ENCODE measurements around the gene TMEM41A.
A peak's percentile ranks its signal among the peaks of the same experiment; 100 is the strongest.
"Not testable (repeated sequence)": the region's sequence is repeated elsewhere in the genome, so short reads cannot be mapped to it uniquely, and the experiment has no call there.

The TMEM41A gene

DNA sequence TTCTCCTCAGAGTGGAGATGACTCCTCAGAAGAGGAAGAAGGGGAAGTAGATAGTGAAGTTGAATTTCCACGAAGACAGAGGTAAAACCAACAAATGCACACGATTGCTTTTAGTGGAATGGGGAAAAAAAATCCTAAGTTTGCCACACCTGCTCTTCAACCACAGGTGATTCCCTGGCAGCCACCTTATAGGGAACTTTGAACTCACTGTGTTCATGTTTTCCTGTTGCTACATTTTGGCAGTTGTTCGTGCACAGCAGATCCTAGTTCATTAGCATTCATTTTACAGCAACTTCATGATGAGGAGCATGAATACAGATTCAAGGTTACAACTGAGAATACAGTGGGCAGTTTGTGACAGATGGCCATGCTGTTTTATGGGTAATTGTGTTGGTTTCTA, 21.5 kb downstream of the TMEM41A start:
- DNase-seq (ENCODE audit: low read depth in 2 of 2), result no peak
- TF ChIP-seq, protein P1, sequence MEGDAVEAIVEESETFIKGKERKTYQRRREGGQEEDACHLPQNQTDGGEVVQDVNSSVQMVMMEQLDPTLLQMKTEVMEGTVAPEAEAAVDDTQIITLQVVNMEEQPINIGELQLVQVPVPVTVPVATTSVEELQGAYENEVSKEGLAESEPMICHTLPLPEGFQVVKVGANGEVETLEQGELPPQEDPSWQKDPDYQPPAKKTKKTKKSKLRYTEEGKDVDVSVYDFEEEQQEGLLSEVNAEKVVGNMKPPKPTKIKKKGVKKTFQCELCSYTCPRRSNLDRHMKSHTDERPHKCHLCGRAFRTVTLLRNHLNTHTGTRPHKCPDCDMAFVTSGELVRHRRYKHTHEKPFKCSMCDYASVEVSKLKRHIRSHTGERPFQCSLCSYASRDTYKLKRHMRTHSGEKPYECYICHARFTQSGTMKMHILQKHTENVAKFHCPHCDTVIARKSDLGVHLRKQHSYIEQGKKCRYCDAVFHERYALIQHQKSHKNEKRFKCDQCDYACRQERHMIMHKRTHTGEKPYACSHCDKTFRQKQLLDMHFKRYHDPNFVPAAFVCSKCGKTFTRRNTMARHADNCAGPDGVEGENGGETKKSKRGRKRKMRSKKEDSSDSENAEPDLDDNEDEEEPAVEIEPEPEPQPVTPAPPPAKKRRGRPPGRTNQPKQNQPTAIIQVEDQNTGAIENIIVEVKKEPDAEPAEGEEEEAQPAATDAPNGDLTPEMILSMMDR (IDR thresholded peaks at IDR 0.05; ENCODE audit: low read depth, low read length), result no peak
- H3K4me3 ChIP-seq (replicated peaks in 1 of 2; ENCODE audit: low read depth in 2 of 2, low read length in 2 of 2), result no peak overlapping the region

DNA sequence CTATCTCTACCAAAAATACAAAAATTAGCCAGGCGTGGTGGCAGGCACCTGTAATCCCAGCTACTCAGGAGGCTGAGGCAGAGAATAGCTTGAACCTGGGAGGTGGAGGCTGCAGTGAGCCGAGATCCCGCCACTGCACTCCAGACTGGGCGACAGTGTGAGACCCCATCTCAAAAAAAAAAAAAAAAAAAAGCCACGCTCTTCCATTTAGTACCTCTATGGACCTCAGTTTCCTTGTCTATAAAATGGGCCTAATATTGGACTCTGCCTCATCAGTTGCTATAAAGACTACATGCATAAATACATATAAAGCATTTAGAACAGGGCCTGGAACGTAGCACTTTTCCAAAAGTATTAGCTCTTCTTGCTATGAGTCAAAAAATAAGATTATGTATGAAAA, 23.9 kb downstream of the TMEM41A start:
- not testable (repeated sequence) for H3K4me3 ChIP-seq (replicated peaks in 1 of 2; ENCODE audit: low read depth in 2 of 2, low read length in 2 of 2); DNase-seq (ENCODE audit: low read depth in 2 of 2)

DNA sequence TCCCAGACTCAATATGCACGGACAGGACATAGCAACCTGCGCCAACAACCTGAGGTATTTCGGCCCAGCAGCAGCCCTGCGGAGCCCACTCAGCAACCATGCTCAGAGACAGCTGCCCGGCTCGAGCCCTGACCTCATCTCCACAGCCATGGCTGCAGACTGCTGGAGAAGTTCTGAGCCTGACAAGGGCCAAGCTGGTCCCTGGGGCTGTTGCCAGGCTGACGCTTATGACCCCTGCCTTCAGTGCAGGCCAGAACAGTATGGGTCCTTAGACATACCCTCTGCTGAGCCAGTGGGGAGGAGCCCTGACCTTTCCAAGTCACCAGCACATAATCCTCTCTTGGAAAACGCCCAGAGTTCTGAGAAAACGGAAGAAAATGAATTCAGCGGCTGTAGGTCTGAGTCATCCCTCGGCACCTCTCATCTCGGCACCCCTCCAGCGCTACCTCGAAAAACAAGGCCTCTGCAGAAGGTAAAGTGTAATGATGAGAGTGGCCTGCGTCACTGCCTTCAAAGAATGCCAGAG, 25.5 kb downstream of the TMEM41A start:
- TF ChIP-seq, protein P1 (IDR thresholded peaks at IDR 0.05; ENCODE audit: low read depth, low read length), result no peak
- peak in 1 of 2 donors; percentile 6 for DNase-seq (ENCODE audit: low read depth in 2 of 2)
- H3K4me3 ChIP-seq (replicated peaks in 1 of 2; ENCODE audit: low read depth in 2 of 2, low read length in 2 of 2), result no peak overlapping the region

DNA sequence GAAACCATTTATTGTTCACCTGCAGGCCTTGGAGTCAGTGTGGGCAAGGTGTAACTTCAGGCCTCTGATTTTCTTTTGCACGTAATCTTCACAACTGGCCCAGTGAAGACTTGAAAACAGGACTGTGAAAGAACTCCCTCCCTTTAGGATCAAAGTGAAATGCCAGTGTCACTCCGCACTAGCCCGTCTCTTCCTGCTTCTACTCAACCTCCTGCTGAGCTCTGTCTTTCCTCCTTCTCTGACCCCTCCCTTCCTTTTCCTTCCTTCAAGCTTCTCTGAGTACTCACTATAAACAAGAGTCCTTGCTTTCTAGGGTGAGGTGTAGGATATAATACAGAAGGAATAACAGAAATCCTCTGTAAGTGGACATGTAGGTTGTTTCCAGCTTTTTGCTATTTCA, 28.5 kb downstream of the TMEM41A start:
- DNase-seq (ENCODE audit: low read depth in 2 of 2), result no peak
- TF ChIP-seq, protein P1 (IDR thresholded peaks at IDR 0.05; ENCODE audit: low read depth, low read length), result no peak
- no peak overlapping the region for H3K4me3 ChIP-seq (replicated peaks in 1 of 2; ENCODE audit: low read depth in 2 of 2, low read length in 2 of 2)

DNA sequence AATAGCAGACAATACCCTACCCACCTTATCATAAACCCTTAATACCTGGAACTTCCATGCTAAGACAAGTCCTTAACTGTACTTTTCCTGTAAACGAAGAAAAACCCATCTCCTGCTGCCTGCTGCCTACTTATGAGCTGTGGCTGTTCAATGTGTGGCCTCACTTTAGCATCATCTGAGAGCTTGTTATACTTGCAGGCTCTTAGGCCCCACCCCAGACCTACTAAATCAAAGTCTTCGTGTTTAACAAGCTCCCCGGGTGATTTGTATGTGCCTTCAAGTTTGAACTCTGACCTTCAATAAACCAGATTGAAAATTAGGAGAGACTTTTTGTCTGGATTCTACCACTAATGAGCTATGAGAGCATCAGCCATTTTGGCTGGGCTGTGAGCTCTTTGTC, 29.3 kb downstream of the TMEM41A start:
- TF ChIP-seq, protein P1 (IDR thresholded peaks at IDR 0.05; ENCODE audit: low read depth, low read length), result no peak
- H3K4me3 ChIP-seq (replicated peaks in 1 of 2; ENCODE audit: low read depth in 2 of 2, low read length in 2 of 2), result no peak overlapping the region
- no peak for DNase-seq (ENCODE audit: low read depth in 2 of 2)

DNA sequence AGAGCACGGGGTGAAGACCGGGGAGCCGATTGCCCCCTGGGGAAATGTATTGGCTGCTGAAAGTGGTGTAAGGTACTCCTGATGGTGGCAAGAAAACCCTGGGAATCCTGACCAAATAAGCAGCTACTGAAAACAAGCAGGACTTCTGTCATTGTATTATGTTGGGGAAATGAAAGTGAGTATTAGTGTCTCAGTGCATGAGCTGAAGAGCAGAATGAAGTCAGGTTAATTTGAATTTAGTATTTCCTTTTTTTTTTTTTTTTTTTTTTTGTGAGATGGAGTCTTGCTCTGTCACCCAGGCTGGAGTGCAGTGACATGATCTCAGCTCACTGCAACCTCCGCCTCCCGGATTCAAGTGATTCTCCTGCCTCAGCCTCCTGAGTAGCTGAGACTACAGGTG, 32.7 kb downstream of the TMEM41A start:
- H3K4me3 ChIP-seq (replicated peaks in 1 of 2; ENCODE audit: low read depth in 2 of 2, low read length in 2 of 2); DNase-seq (ENCODE audit: low read depth in 2 of 2): not testable (repeated sequence)

DNA sequence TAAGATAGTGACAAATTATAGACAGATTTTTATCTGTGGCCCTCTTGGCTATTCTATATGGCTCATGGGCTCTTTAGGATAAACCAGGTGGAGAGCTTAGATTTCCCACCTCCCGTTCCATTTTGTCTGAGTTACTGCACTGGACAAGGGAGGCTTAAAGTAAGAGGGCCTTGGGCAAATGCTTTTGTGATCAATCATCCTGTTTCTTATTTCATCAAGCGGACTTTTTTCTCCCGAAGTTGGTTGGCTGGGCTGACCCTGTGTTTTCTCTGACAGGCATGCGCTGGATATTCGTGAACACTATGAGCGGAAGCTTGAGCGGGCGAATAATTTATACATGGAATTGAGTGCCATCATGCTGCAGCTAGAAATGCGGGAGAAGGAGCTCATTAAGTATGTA, 33.4 kb downstream of the TMEM41A start:
- DNase-seq (ENCODE audit: low read depth in 2 of 2), result no peak
- TF ChIP-seq, protein P1 (IDR thresholded peaks at IDR 0.05; ENCODE audit: low read depth, low read length), result no peak
- H3K4me3 ChIP-seq (replicated peaks in 1 of 2; ENCODE audit: low read depth in 2 of 2, low read length in 2 of 2), result no peak overlapping the region

DNA sequence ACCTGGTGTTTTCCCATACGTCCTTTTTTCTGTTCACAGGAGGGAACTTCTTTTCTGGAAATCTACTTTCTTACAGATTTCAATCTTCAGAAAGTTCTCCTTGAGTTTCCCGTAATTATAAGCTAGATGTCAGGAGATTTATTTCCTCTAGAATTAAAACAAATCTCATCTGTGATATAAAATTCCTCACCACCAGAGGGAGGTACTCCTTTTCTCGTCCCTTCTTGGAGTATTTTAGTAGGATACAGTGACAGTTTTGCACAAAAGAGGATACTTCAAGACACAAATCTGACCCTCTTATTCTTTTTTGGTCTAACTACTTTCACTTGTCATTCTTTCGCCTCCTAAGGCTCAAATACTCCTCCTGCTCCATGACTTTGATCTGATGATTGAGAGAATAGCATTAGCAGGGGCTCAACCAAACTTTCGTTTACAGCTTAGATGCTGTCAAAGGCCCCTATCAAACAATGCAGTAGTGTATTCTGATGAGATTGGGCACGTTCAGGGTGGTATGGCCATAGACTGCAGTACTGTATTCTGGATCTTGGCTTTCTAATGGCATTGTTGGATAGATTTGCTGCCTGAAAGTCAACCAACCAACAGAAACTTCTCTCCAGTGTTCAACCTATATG, 38.0 kb downstream of the TMEM41A start:
- peak; percentile 48 for DNase-seq (ENCODE audit: low read depth in 2 of 2)
- no peak overlapping the region for H3K4me3 ChIP-seq (replicated peaks in 1 of 2; ENCODE audit: low read depth in 2 of 2, low read length in 2 of 2)
- TF ChIP-seq, protein P1 (IDR thresholded peaks at IDR 0.05; ENCODE audit: low read depth, low read length), result no peak

All from cardiac fibroblast (primary cell).